Erythroblast (primary cell): ENCODE data around the gene GHR.

ENCODE experiments used
- GATA1 ChIP-seq: IDR thresholded peaks from 2 replicates; pipeline ENCODE4 v1.6.1; 2011; ENCODE audit warnings: low read depth, mild to moderate bottlenecking, control low read depth, low read length, moderate library complexity
- POLR2A ChIP-seq: IDR thresholded peaks from 2 replicates; pipeline ENCODE4 v1.6.1; 2011; ENCODE audit warnings: mild to moderate bottlenecking, low read length

GRCh38 chr5:42454216-42454995 is 31.2 kb downstream of the GHR start:
- TF ChIP-seq POLR2A (no peak), GATA1 (no peak)
